ENCODE measurements around the gene TMEM30B.
"Not testable (repeated sequence)": the region's sequence is repeated elsewhere in the genome, so short reads cannot be mapped to it uniquely, and the experiment has no call there.

The TMEM30B gene

GRCh38 chr14:61240206-61240605 is 40.9 kb downstream of the TMEM30B start:
- TF ChIP-seq CTCF (IDR thresholded peaks at IDR 0.05; ENCODE audit: insufficient read depth, low read depth, low read length, missing control alignments) = no peak

GRCh38 chr14:61239285-61239684 is 41.9 kb downstream of the TMEM30B start:
- not testable (repeated sequence) for DNase-seq (ENCODE audit: low read depth); H3K4me3 ChIP-seq (ENCODE audit: low read depth, low read length)

More at GRCh38 chr14:61240206-61240605, 40.9 kb downstream of the TMEM30B start:
- no peak overlapping the region for H3K4me3 ChIP-seq (ENCODE audit: low read depth, low read length)
- DNase-seq (ENCODE audit: low read depth) = no peak

- no peak for TF ChIP-seq CTCF (IDR thresholded peaks at IDR 0.05; ENCODE audit: insufficient read depth, low read depth, low read length, missing control alignments)
- H3K4me3 ChIP-seq (ENCODE audit: low read depth, low read length) = no peak overlapping the region
- no peak for DNase-seq (ENCODE audit: low read depth)
These were observed 42.4 kb downstream of the TMEM30B start for GRCh38 chr14:61238611-61239245.

GRCh38 chr14:61234215-61234916 is 46.8 kb downstream of the TMEM30B start:
- no peak for TF ChIP-seq CTCF (IDR thresholded peaks at IDR 0.05; ENCODE audit: insufficient read depth, low read depth, low read length, missing control alignments)
- H3K4me3 ChIP-seq (ENCODE audit: low read depth, low read length) = no peak overlapping the region
- no peak for DNase-seq (ENCODE audit: low read depth)

GRCh38 chr14:61233436-61233956 is 47.6 kb downstream of the TMEM30B start:
- H3K4me3 ChIP-seq (ENCODE audit: low read depth, low read length) = no peak overlapping the region
- peak; percentile 6 for DNase-seq (ENCODE audit: low read depth)
- no peak for TF ChIP-seq CTCF (IDR thresholded peaks at IDR 0.05; ENCODE audit: insufficient read depth, low read depth, low read length, missing control alignments)

GRCh38 chr14:61231810-61232209 is 49.3 kb downstream of the TMEM30B start:
- TF ChIP-seq CTCF (IDR thresholded peaks at IDR 0.05; ENCODE audit: insufficient read depth, low read depth, low read length, missing control alignments) = no peak
- peak; percentile 53 for DNase-seq (ENCODE audit: low read depth)
- no peak overlapping the region for H3K4me3 ChIP-seq (ENCODE audit: low read depth, low read length)

- H3K4me3 ChIP-seq (ENCODE audit: low read depth, low read length) = no peak overlapping the region
- no peak for TF ChIP-seq CTCF (IDR thresholded peaks at IDR 0.05; ENCODE audit: insufficient read depth, low read depth, low read length, missing control alignments)
- DNase-seq (ENCODE audit: low read depth) = no peak
These were observed 51.2 kb downstream of the TMEM30B start for GRCh38 chr14:61229981-61230380.

Data from GM12865 (cell line).